Nephron progenitor cell (in vitro differentiated cells): Measurements from ENCODE around the gene PCDHA13.

Experiments
- DNase-seq: peaks from one replicate; pipeline ENCODE4 v3.0.0; 2021
- H3K27ac Mint-ChIP-seq: 2 replicates; pipeline ENCODE4 v1.8.0; 2021; ENCODE audit warnings: mild to moderate bottlenecking, moderate library complexity, mixed read lengths
- H3K27me3 Mint-ChIP-seq: 2 replicates; pipeline ENCODE4 v1.8.0; 2021; ENCODE audit warnings: mild to moderate bottlenecking, low read depth, mixed read lengths; ENCODE audit not compliant: poor library complexity
- H3K36me3 Mint-ChIP-seq: 2 replicates; pipeline ENCODE4 v1.8.0; 2021; ENCODE audit warnings: low read depth, mixed read lengths
- H3K4me1 Mint-ChIP-seq: 2 replicates; pipeline ENCODE4 v1.8.0; 2021; ENCODE audit warnings: mixed read lengths
- H3K4me3 Mint-ChIP-seq: 2 replicates; pipeline ENCODE4 v1.8.0; 2021; ENCODE audit warnings: mild to moderate bottlenecking, moderate library complexity, mixed read lengths
- H3K9me3 Mint-ChIP-seq: 2 replicates; pipeline ENCODE4 v1.8.0; 2021; ENCODE audit warnings: mild to moderate bottlenecking, moderate library complexity, mixed read lengths
- CTCF ChIP-seq: fragments of 200-600 bp; sonication (generic); IDR thresholded peaks from 2 replicates; pipeline ENCODE4 v1.5.0; 2021; ENCODE audit warnings: antibody characterized with exemption

PCDHA13 gene

GRCh38 chr5:140857987-140858240, 24.0 kb upstream of the PCDHA13 start:
- Mint-ChIP-seq H3K4me3 (no peak overlapping the region), H3K27me3 (peaks cover 3% of the 10 kb centered on the region), H3K36me3 (peaks cover 82% of the 10 kb centered on the region), H3K27ac (no peak overlapping the region), H3K9me3 (peaks cover 86% of the 10 kb centered on the region), H3K4me1 (no peaks in the 10 kb centered on the region)
- no peak for TF ChIP-seq CTCF
- DNase-seq, result no peak

DNA sequence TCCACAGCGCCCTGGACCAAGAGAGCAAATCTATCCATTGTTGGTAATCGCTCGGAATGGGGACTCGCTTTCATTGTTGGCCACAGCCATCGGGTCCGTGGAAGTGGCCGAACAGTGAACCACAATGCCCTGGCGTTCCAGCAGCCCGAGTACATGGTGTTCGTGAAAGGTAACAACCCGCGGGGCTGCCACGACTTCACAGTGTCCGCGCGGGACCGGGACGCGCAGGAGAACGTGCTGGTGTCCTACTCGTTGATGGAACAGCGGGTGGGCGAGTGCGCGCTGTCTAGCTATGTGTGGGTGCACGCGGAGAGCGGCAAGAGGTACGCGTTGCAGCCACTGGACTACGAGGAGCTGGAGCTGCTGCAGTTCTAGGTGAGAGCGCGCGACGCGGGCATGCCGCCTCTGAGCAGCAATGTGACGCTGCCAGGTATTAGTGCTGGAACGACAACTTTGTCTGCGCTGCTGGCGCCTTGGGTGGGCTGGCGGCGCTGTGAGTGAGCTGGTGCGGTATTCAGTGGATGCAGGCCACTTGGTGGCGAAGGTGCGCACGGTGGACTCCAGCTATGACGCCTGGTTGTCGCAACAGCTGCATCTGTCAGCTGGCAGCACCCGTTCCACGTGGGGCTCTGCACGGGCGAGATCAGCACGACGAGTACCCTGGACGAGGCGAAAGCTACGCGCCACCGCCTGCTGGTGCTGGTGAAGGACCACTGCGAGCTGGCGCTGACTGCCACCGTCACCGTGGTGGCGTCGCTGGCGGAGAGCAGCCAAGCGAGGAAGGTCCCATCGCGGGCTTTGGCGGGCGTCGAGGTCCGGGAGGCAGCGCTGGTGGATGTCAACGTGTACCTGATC, 19.3 kb upstream of the PCDHA13 start:
- peaks cover 84% of the 10 kb centered on the region for H3K36me3 Mint-ChIP-seq
- peaks cover 65% of the 10 kb centered on the region for H3K9me3 Mint-ChIP-seq
- no peaks in the 10 kb centered on the region for H3K4me1 Mint-ChIP-seq
- no peak overlapping the region for H3K27ac Mint-ChIP-seq
- no peak for TF ChIP-seq CTCF
- H3K4me3 Mint-ChIP-seq, result no peak overlapping the region
- H3K27me3 Mint-ChIP-seq, result no peaks in the 10 kb centered on the region
- DNase-seq, result no peak

DNA sequence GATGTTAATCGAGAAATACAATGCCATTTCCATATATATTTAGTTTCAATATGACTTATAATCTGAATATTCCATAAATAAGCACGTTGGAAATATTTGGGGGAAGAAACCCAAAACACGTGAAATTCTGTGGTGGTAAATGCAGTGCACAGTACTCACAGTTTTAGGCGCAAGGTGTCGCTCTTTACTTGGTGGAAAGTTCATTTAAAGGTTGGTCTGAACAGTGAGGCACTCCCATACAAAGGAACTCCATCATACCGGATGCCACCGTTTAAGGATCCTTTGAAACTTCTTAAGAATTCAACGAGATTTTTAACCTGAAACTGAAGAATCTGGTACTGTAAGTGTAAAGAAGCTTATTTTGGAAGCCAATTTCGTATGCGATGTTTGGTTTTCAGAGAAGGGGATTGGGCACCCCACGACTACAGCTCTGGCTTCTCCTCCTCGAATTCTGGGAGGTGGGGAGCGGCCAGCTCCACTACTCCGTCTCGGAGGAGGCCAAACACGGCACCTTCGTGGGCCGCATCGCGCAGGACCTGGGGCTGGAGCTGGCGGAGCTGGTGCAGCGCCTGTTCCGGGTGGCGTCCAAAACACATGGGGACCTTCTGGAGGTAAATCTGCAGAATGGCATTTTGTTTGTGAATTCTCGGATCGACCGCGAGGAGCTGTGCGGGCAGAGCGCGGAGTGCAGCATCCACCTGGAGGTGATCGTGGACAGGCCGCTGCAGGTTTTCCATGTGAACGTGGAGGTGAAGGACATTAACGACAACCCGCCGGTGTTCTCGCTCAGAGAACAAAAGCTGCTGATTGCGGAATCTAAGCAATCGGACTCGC, 13.0 kb upstream of the PCDHA13 start, which contains the start of gene PCDHA11:
Gene PCDHA11, plus strand, starts transcription at position 237 of the 834 bp plus-strand sequence. Its CDS starts 147 bp downstream, at position 384.
- Mint-ChIP-seq H3K4me3 (peak within 1 kb of the TSS; percentile 86), H3K4me1 (peaks cover 3% of the 10 kb centered on the region), H3K27me3 (no peaks in the 10 kb centered on the region), H3K36me3 (peaks cover 74% of the 10 kb centered on the region), H3K27ac (no peak within 1 kb of the TSS), H3K9me3 (peaks cover 52% of the 10 kb centered on the region)
- TF ChIP-seq CTCF, result peak; percentile 60
- DNase-seq, result peak; percentile 34

DNA sequence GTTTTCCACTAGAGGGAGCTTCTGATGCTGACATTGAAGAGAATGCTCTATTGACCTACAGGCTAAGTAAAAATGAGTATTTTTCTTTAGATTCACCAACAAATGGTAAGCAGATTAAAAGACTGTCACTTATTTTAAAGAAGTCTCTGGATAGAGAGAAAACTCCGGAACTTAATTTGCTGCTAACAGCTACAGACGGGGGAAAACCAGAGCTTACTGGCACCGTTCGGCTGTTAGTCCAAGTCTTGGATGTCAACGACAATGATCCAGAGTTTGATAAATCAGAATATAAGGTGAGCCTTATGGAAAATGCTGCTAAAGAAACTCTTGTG, 12.4 kb upstream of the PCDHA13 start:
- no peak overlapping the region for H3K27ac Mint-ChIP-seq
- peaks cover 74% of the 10 kb centered on the region for H3K36me3 Mint-ChIP-seq
- peaks cover 54% of the 10 kb centered on the region for H3K9me3 Mint-ChIP-seq

More for the DNA sequence above, 12.4 kb upstream of the PCDHA13 start:
- no peaks in the 10 kb centered on the region for H3K27me3 Mint-ChIP-seq
- H3K4me3 Mint-ChIP-seq, result peak overlapping the region; percentile 86
- peak; percentile 24 for TF ChIP-seq CTCF
- peaks cover 9% of the 10 kb centered on the region for H3K4me1 Mint-ChIP-seq
- DNase-seq, result no peak
